Measurements from ENCODE around the gene PTPN5. TPM values are rescaled to one million over a fixed set of nuclear protein-coding genes. Genes with fewer than 3 reads are reported as not detected.

Gene PTPN5
- total RNA-seq, 1 experiment from 2014 or later = not detected

DNA sequence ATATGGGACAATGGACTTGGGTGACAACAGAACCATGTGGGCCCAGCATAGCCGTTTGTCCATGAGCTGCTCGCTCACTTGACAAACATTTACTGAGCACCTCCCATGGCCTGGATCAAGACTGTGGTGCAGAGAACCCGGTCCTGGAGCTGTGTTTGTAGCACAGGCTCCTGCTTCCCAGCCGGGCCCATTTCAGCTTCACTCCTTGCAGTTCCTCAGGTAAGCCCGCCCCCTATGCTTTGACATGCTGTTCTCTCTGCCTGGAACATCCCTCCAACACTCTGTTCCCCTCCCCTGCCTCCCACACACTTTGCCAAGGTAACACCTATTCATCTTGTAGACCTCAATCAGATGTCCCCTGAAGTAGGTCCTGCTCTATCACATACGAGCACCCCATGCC, 46.3 kb downstream of the PTPN5 start:
- no peaks in the 10 kb centered on the region; a peak in 1 of 4 replicates for H3K36me3 ChIP-seq (ENCODE audit: control insufficient read depth in 1 of 2, insufficient read depth in 2 of 2, low read length in 2 of 2)
- RAD21 ChIA-PET (ENCODE audit: low non-redundant PET in 1 of 2, low total read pairs in 2 of 2, uncharacterized antibody in 2 of 2, unreplicated experiment in 2 of 2) = no interaction called here
- no TSS peak for BruUV-seq (replicated peaks)
- CTCF ChIA-PET = no interaction called here
- no peak overlapping the region for H2AFZ ChIP-seq (ENCODE audit: low read depth, low read length, poor library complexity, severe bottlenecking)
- peaks cover 0 to 6% of the 10 kb centered on the region in 2 experiments; a peak in 2 of 4 replicates for H3K4me1 ChIP-seq (ENCODE audit: control insufficient read depth in 1 of 2, insufficient read depth in 2 of 2, low read length in 2 of 2)
- DNase-seq (ENCODE audit: low read depth, low spot score) (no peak), ATAC-seq (no peak)
- H3K79me2 ChIP-seq (ENCODE audit: insufficient read depth, low read length) = no peaks in the 10 kb centered on the region
- H3K4me3 ChIP-seq (replicated peaks in 1 of 2; ENCODE audit: low read depth in 1 of 2, low read length in 2 of 2) = no peak overlapping the region
- H3K9me3 ChIP-seq (ENCODE audit: control insufficient read depth in 1 of 2, insufficient read depth in 1 of 2, low read depth in 1 of 2, low read length in 2 of 2) = no peaks in the 10 kb centered on the region
- no peaks in the 10 kb centered on the region for H4K20me1 ChIP-seq (ENCODE audit: insufficient read depth)
- no peaks in the 10 kb centered on the region for H3K9me2 ChIP-seq (ENCODE audit: insufficient read depth)
- intact Hi-C loops (cut with micrococcal nuclease) = no loop called here
- H3K27ac ChIP-seq (ENCODE audit: low read depth, low read length) = no peak overlapping the region
- H3K27me3 ChIP-seq (ENCODE audit: insufficient read depth, low read length) = no peaks in the 10 kb centered on the region
- no peak overlapping the region for H3K9ac ChIP-seq (ENCODE audit: low read length)
- TF ChIP-seq, protein P1, sequence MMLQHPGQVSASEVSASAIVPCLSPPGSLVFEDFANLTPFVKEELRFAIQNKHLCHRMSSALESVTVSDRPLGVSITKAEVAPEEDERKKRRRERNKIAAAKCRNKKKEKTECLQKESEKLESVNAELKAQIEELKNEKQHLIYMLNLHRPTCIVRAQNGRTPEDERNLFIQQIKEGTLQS (IDR thresholded peaks at IDR 0.05) = no peak
- no peak for TF ChIP-seq POLR2AphosphoS5 (IDR thresholded peaks at IDR 0.05; ENCODE audit: low read depth, low read length)
- TF ChIP-seq, protein P2, sequence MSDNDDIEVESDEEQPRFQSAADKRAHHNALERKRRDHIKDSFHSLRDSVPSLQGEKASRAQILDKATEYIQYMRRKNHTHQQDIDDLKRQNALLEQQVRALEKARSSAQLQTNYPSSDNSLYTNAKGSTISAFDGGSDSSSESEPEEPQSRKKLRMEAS (IDR thresholded peaks at IDR 0.05) = no peak
- TF ChIP-seq JUND (IDR thresholded peaks at IDR 0.05) = no peak
- TF ChIP-seq ZNF274 (IDR thresholded peaks at IDR 0.05; ENCODE audit: low read depth, low read length) = no peak
- TF ChIP-seq RAD21 (IDR thresholded peaks at IDR 0.05; ENCODE audit: low read depth) = no peak
- TF ChIP-seq EZH2phosphoT487 (IDR thresholded peaks at IDR 0.05; ENCODE audit: borderline replicate concordance) = no peak
- TF ChIP-seq CTCF (IDR thresholded peaks at IDR 0.05 in 2 of 3, conservative IDR thresholded peaks at IDR 0.05 in 1 of 3; ENCODE audit: borderline replicate concordance in 1 of 3, insufficient read depth in 1 of 3, low read depth in 2 of 3, low read length in 2 of 3) = no peak
- no peak for TF ChIP-seq SP1 (IDR thresholded peaks at IDR 0.05; ENCODE audit: low read depth)
- TF ChIP-seq EGR1 (IDR thresholded peaks at IDR 0.05; ENCODE audit: low read depth) = no peak
- TF ChIP-seq TCF7L2 (IDR thresholded peaks at IDR 0.05; ENCODE audit: borderline replicate concordance, extremely low read depth, insufficient read depth, insufficient read length) = no peak
- TF ChIP-seq, protein P3, sequence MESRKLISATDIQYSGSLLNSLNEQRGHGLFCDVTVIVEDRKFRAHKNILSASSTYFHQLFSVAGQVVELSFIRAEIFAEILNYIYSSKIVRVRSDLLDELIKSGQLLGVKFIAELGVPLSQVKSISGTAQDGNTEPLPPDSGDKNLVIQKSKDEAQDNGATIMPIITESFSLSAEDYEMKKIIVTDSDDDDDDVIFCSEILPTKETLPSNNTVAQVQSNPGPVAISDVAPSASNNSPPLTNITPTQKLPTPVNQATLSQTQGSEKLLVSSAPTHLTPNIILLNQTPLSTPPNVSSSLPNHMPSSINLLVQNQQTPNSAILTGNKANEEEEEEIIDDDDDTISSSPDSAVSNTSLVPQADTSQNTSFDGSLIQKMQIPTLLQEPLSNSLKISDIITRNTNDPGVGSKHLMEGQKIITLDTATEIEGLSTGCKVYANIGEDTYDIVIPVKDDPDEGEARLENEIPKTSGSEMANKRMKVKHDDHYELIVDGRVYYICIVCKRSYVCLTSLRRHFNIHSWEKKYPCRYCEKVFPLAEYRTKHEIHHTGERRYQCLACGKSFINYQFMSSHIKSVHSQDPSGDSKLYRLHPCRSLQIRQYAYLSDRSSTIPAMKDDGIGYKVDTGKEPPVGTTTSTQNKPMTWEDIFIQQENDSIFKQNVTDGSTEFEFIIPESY (IDR thresholded peaks at IDR 0.05; ENCODE audit: extremely low read depth, insufficient replicate concordance, low read length) = no peak
- no peak for TF ChIP-seq EZH2 (IDR thresholded peaks at IDR 0.05)
- POLR2A ChIA-PET = no interaction called here
- H3K4me2 ChIP-seq (ENCODE audit: low read length) = no peak overlapping the region
